8988T (cell line): ENCODE measurements around the gene GTF3C1.

Source experiments
- DNase-seq: peaks from one replicate; pipeline ENCODE4 v3.0.0; 2011

The GTF3C1 gene

GRCh38 chr16:27566417-27566816 lies 16.7 kb upstream of the GTF3C1 start:
- DNase-seq: no peak

DNA sequence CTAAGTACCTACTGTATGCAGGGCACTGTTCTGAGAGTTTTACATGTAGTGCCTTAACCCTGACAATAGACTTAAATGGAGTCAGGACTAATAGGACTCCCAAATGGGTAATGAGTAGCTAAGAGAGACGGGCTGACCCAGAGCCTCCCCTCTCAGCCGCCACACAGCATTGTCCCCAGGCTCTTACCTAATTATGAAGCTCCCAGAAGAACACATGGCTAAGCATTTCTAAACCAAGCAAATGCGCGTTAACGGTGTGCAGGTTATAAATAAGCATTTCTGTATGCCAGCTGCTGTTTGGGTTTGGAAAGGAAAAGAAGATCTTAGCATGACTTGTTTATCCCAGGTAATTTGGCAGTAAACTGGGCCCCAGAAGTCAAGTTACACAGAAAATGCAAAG lies 14.5 kb upstream of the GTF3C1 start:
- DNase-seq: no peak

DNA sequence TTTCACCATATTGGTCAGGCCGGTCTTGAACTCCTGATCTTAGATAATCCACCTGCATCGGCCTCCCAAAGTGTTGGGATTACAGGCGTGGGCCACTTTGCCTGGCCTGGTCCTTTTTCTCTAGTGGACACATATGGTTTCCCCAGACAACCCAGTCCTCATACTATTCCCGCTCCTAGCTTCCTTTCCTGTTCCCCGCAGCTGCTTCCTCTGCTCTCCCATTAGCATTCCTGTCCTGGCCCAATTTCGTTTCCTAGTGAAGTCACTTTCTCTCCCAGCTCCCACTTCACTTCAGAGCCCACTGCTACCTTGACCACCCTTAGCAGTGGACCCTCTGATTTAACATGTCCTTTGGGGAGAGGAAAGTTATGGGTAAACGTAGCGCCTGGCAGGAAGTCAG lies 11.5 kb upstream of the GTF3C1 start:
- no peak for DNase-seq

DNA sequence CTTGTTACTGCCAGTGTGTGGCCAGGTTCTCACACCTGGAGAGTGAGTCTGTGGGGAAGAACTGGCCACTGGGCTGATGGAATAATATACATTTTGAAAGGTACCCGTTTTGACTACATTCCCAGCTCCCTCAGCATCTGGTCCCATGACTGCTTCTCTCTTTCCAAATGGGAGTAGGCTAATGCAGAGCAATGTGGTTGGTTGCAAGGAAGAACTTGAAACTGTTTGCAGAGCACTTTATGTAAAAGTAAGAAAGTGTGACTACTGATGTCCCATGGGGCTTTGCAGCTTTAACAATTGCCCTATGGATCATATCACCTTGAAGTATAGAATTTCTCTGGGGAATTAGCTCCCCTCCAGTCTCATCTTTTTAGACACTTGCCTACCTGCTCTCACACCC lies 9.2 kb upstream of the GTF3C1 start:
- no peak for DNase-seq

DNA sequence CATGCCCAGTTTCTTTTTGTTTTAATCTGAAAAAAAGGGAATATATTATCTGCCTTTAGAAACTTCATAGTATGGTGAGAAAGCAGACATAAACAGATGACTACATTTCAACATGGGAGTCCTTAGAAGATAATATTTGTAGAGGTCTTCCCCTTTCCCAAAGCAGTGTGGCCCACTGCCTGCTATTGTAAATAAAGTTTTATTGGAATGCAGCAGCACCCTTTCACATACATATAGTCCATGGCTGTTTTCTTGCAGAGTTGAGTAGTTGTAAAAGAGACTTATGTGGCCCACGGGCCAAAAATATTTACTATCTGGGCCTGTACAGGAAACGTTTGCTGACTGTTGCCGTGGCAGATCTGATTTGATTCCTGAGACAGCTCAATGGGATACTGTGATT lies 8.7 kb upstream of the GTF3C1 start:
- no peak for DNase-seq

- DNase-seq: no peak
Measured at GRCh38 chr16:27556471-27556870, 6.8 kb upstream of the GTF3C1 start.

- DNase-seq: no peak
Measured at GRCh38 chr16:27551036-27551435, 1.3 kb upstream of the GTF3C1 start.

- DNase-seq: no peak
Measured at GRCh38 chr16:27550582-27550920, 838 bp upstream of the GTF3C1 start.

DNA sequence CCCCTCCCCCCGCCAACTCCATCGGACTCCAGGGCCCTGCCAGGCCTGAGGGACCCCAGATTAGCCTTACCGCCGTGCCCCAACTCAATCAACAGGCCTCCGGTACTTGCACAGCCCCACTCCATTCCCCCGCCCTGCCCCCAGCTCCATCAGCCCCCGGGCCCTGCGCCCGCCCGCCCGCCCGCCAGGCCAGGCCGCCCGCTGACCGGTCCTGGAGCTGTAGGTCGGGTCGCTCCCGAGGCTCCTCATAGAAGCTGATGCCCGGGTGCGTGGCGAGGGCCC lies 308 bp downstream of the GTF3C1 start:
- no peak for DNase-seq

GRCh38 chr16:27547851-27548250 lies 1.9 kb downstream of the GTF3C1 start:
- no peak for DNase-seq

DNA sequence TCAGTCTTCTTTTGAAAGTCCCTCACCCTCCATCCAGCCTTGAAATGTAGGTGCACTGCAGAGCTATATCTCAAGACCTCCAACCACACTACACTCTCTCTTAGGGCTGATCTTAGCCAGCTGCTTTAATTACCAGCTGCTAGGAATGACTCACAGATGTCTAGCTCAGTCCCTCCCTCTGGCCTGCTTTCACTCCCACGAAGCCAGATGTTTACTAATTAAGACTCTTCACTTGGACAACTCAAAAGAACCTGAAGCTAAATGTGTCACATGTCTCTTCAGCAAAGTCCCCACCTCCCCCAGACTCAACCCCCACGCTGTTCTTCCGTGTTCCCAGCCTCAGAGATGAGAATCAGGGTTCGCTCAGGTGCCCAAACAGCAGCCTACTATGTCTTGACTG lies 2.6 kb downstream of the GTF3C1 start:
- DNase-seq: no peak

- DNase-seq: no peak
Measured at GRCh38 chr16:27544671-27545070, 5.0 kb downstream of the GTF3C1 start.

DNA sequence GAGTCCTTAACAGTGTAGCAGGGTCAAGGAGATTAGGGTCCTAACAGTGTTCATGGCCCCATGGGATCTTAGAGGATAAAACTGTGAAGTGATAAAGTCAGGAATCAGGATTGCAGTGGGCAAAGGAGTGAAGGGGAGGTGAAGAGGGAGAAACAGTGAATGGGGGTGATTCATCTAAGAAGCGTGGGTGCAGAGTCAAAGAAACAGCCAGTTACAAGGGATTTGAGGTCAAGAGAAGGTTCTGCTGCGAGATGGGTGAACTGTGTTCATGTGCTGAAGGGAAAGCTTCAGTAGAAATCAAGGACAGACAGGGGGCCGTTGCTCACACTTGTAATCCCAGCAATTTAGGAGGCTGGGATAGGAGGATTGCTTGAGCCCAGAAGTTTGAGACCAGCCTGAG lies 5.9 kb downstream of the GTF3C1 start:
- no peak for DNase-seq

- no peak for DNase-seq
Measured at GRCh38 chr16:27539636-27540035, 10.1 kb downstream of the GTF3C1 start.

DNA sequence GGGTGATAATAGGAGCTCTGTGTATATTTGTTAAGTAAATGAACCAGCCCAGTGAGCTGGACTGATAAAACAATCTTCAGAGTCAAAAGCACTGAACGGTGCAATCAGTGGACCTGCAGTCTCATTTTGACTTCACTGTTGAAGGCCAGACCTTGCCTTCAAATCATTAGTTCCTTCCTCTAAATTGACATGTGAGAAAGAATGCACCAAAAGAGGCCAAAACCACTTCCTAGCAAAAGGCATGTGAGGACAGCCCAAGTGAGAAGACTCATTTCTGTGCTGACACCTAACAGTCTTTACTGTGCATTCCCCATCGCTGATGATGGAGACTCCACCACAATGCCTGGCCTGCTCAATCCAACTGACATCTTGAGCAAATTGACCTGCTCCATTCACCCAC lies 10.6 kb downstream of the GTF3C1 start:
- DNase-seq: no peak

- no peak for DNase-seq
Measured at GRCh38 chr16:27538528-27538927, 11.2 kb downstream of the GTF3C1 start.

- DNase-seq: no peak
Measured at GRCh38 chr16:27534256-27534655, 15.5 kb downstream of the GTF3C1 start.

- DNase-seq: no peak
Measured at GRCh38 chr16:27531826-27532800, 17.6 kb downstream of the GTF3C1 start.

GRCh38 chr16:27531186-27531585 lies 18.5 kb downstream of the GTF3C1 start:
- DNase-seq: no peak

- DNase-seq: no peak
Measured at GRCh38 chr16:27529962-27530361, 19.8 kb downstream of the GTF3C1 start.

DNA sequence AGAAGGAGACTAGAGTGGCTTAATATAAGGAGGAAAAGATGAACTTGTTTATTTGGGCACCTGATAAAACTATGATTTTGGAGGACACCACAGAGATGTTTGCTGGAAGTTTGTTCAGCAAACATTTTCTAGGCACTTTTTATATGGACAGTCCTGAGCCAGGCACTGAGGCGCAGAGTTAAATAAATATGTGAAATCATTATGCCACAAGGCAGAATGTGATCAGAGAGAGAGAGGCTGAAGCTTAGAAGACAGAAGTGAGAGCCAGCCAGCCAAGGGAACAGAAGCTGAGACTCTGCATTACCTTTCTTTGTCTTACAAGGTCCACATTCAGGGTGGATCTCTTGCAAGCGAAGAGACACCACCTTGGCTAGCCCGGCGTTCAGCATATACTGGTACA lies 21.4 kb downstream of the GTF3C1 start:
- no peak for DNase-seq

GRCh38 chr16:27526180-27526579 lies 23.5 kb downstream of the GTF3C1 start:
- no peak for DNase-seq

- DNase-seq: no peak
Measured at GRCh38 chr16:27522173-27522707, 27.5 kb downstream of the GTF3C1 start.

DNA sequence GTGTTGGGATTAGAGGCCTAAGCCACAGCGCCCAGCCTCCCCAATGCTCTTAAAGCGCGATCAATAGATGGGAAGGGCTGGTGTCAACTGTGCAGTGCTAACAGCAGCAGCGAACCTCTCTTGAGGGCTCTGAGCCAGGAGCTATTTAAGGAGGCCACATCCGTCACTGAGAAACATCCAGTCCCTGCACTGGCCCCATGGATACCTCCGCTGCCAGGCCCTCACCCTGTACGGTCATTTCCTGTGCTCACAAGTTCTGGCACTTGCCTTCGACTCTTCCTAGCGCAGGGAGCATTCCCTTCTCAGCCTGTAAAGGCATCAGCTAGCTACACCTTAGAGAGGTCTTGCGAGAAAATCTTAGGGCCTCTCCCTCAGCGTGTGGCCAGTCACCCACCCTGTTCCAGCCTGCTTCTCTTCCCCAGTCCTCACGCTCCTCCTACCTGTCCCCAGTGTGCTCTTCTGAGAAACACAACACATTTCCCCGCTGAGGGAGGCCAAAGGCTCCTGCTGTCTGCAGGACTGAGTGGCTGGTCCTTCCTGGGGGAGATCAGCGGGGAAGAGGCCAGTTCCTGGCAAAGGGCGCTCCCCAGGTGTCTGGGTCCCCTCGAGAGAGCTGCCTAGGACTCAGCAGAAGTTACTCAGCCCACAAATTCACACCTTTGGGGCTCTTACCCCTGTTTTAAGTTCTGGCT lies 28.6 kb downstream of the GTF3C1 start:
- no peak for DNase-seq
